Choroid plexus epithelial cell (primary cell): ENCODE measurements around the gene ALG8.

Experiments
- DNase-seq: peaks from one replicate; pipeline ENCODE4 v3.0.0-alpha.2; 2010; ENCODE audit warnings: low read depth
- H3K4me3 ChIP-seq: 2 replicates; pipeline ENCODE4 v1.5.1; 2011; ENCODE audit warnings: low read depth, mild to moderate bottlenecking, control low read depth, low read length, moderate library complexity
- CTCF ChIP-seq: conservative IDR thresholded peaks from 2 replicates; pipeline ENCODE4 v1.5.1; 2011; ENCODE audit warnings: low read depth, mild to moderate bottlenecking, control low read depth, inconsistent platforms, low read length, moderate library complexity

Gene ALG8

GRCh38 chr11:78071717-78072116 lies 67.7 kb downstream of the ALG8 start:
- TF ChIP-seq CTCF = no peak
- no peak overlapping the region for H3K4me3 ChIP-seq

GRCh38 chr11:78070621-78071020 lies 68.8 kb downstream of the ALG8 start:
- H3K4me3 ChIP-seq = no peak overlapping the region
- no peak for DNase-seq
- no peak for TF ChIP-seq CTCF

More at GRCh38 chr11:78071717-78072116, 67.7 kb downstream of the ALG8 start:
- no peak for DNase-seq

- H3K4me3 ChIP-seq = no peak overlapping the region
- DNase-seq = no peak
- no peak for TF ChIP-seq CTCF
Observed at GRCh38 chr11:78069465-78069864, 70.0 kb downstream of the ALG8 start.

- no peak overlapping the region for H3K4me3 ChIP-seq
- no peak for TF ChIP-seq CTCF
- DNase-seq = no peak
Observed at GRCh38 chr11:78067704-78068103, 71.7 kb downstream of the ALG8 start.

DNA sequence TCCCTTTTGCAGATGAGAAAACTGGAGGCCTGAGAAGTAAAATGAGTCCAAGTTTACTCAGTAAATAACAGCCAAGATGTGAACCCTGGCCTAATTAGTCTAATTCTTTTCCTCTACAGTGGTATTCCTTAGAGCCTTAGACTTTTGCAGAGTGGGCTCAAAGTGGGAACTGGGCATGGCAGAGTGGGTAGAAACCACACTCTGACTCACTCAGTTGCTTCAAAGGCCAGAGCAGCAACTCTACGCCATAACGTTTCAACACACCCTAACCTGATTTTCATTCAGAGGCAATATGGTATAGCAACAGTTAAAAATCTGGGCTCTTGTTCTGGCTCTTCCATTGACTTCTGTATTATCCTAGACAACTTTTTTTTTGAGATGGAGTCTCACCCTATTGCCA lies 73.0 kb downstream of the ALG8 start:
- TF ChIP-seq CTCF = no peak
- no peak overlapping the region for H3K4me3 ChIP-seq
- no peak for DNase-seq

- no peak for TF ChIP-seq CTCF
- no peak for DNase-seq
- no peak overlapping the region for H3K4me3 ChIP-seq
Observed at GRCh38 chr11:78065203-78065602, 74.2 kb downstream of the ALG8 start.

GRCh38 chr11:78063440-78064181 lies 75.8 kb downstream of the ALG8 start, which contains the start of gene THRSP:
Gene THRSP (plus strand): TSS chr11:78063861. CDS start chr11:78063882, 21 bp downstream.
- TF ChIP-seq CTCF = no peak
- DNase-seq = no peak
- no peak within 1 kb of the TSS for H3K4me3 ChIP-seq
